ENCODE results near the gene KIF26B.

KIF26B gene

GRCh38 chr1:245575710-245576109 lies 420.9 kb downstream of the KIF26B start:
- Histone ChIP-seq H3K56ac (ENCODE audit: low read length) (no peak overlapping the region), H2AK5ac (ENCODE audit: low read length) (no peak overlapping the region), H3K4me2 (ENCODE audit: low read length) (no peak overlapping the region), H3K4ac (ENCODE audit: low read depth, low read length) (no peak overlapping the region), H4K5ac (ENCODE audit: low read length) (no peak overlapping the region), H3K4me3 (ENCODE audit: low read length) (no peak overlapping the region), H3K9ac (ENCODE audit: low read length) (no peak overlapping the region), H3K18ac (ENCODE audit: low read length) (no peak overlapping the region), H3K27me3 (ENCODE audit: insufficient read depth, low read length, poor library complexity) (no peaks in the 10 kb centered on the region), H3K4me1 (ENCODE audit: control insufficient read depth, low read depth, low read length) (no peaks in the 10 kb centered on the region), H2BK5ac (ENCODE audit: low read length) (no peak overlapping the region), H3K27ac (ENCODE audit: low read depth, low read length) (no peak overlapping the region), H3K23ac (ENCODE audit: low read length) (no peak overlapping the region), H3K36me3 (ENCODE audit: control insufficient read depth, insufficient read depth, low read length) (no peaks in the 10 kb centered on the region), H4K8ac (ENCODE audit: low read depth, low read length) (no peak overlapping the region), H3K79me2 (ENCODE audit: control insufficient read depth, insufficient read depth, low read length) (no peaks in the 10 kb centered on the region), H3K79me1 (ENCODE audit: low read length) (no peaks in the 10 kb centered on the region), H2BK15ac (replicated peaks; ENCODE audit: low read depth) (no peak overlapping the region), H2BK120ac (ENCODE audit: low read depth, low read length) (no peak overlapping the region)
- peak; percentile 60 for DNase-seq
- WGBS (ENCODE audit: extremely low coverage, insufficient coverage, low lambda C conversion rate): no CpG with 5 or more reads among the region's 2 CpGs

DNA sequence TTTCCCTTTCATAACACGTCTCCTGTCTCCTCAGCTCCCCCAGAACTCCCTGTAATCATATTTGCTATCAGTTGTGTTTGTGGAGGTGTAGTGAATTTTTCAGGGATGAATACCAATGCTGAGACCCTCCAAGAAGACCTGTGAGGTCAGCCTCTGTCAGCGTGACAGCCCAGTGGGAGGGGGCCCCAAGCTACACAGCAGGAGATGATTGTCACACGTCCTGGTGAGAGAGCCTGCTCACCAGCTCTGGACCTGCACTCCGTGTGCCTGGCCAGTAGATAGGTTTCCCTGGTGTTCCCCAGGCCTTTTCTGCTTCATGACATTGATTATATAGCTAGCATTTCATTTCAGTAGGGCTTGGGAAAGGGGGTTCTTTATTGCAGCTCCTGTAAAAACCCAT lies 421.5 kb downstream of the KIF26B start:
- no peak overlapping the region for H3K4me2 ChIP-seq (ENCODE audit: low read length)
- WGBS (ENCODE audit: extremely low coverage, insufficient coverage, low lambda C conversion rate): no CpG with 5 or more reads among the region's 4 CpGs
- no peak overlapping the region for H3K18ac ChIP-seq (ENCODE audit: low read length)
- H3K9ac ChIP-seq (ENCODE audit: low read length): no peak overlapping the region
- no peaks in the 10 kb centered on the region for H3K27me3 ChIP-seq (ENCODE audit: insufficient read depth, low read length, poor library complexity)
- H2BK120ac ChIP-seq (ENCODE audit: low read depth, low read length): no peak overlapping the region
- no peaks in the 10 kb centered on the region for H3K36me3 ChIP-seq (ENCODE audit: control insufficient read depth, insufficient read depth, low read length)
- no peaks in the 10 kb centered on the region for H3K79me2 ChIP-seq (ENCODE audit: control insufficient read depth, insufficient read depth, low read length)
- H3K4ac ChIP-seq (ENCODE audit: low read depth, low read length): no peak overlapping the region
- H4K5ac ChIP-seq (ENCODE audit: low read length): no peak overlapping the region
- no peak overlapping the region for H3K23ac ChIP-seq (ENCODE audit: low read length)
- no peak overlapping the region for H2BK15ac ChIP-seq (replicated peaks; ENCODE audit: low read depth)
- no peak overlapping the region for H3K4me3 ChIP-seq (ENCODE audit: low read length)
- no peaks in the 10 kb centered on the region for H3K4me1 ChIP-seq (ENCODE audit: control insufficient read depth, low read depth, low read length)
- H2BK5ac ChIP-seq (ENCODE audit: low read length): no peak overlapping the region
- H4K8ac ChIP-seq (ENCODE audit: low read depth, low read length): no peak overlapping the region
- H3K79me1 ChIP-seq (ENCODE audit: low read length): no peaks in the 10 kb centered on the region
- no peak overlapping the region for H2AK5ac ChIP-seq (ENCODE audit: low read length)
- no peak overlapping the region for H3K56ac ChIP-seq (ENCODE audit: low read length)
- peak; percentile 57 for DNase-seq
- no peak overlapping the region for H3K27ac ChIP-seq (ENCODE audit: low read depth, low read length)

DNA sequence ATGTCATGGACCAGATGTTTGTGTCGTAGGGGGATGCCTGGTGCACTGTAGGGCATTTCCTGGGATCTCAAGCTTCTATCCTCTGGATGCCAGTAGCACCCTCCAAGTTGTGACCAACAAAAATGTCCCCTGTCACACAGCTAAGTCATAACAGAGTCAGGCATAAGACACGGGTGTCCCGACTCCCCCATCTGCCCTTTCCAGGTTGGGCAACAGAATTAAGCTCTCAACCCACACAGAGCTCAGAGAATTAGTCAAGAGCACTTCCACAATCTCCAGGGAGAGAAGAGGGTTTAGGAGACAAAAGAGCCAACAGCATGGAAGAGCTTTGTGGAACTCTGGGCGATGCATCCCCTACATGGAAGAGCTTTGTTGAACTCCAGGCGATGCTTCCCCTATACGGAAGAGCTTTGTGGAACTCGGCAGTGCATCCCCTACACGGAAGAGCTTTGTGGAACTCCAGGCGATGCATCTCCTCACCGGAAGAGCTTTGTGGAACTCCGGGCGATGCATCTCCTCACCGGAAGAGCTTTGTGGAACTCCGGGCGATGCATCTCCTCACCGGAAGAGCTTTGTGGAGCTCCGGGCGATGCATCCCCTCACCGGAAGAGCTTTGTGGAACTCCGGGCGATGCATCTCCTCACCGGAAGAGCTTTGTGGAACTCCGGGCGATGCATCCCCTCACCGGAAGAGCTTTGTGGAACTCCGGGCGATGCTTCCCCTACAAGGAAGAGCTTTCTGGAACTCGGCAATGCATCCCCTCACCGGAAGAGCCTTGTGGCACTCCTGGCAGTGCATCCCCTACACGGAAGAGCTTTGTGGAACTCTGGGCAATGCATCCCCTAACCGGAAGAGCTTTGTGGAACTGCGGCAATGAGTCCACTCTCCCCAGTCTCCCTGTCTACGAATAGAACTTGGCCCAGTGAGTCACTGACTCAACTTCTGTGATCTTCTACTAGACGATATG lies 422.7 kb downstream of the KIF26B start:
- H2BK120ac ChIP-seq (ENCODE audit: low read depth, low read length): no peak overlapping the region
- H3K23ac ChIP-seq (ENCODE audit: low read length): no peak overlapping the region
- H3K56ac ChIP-seq (ENCODE audit: low read length): no peak overlapping the region
- no peaks in the 10 kb centered on the region for H3K36me3 ChIP-seq (ENCODE audit: control insufficient read depth, insufficient read depth, low read length)
- H4K8ac ChIP-seq (ENCODE audit: low read depth, low read length): no peak overlapping the region
- H3K27ac ChIP-seq (ENCODE audit: low read depth, low read length): no peak overlapping the region
- H3K79me1 ChIP-seq (ENCODE audit: low read length): no peaks in the 10 kb centered on the region
- H3K27me3 ChIP-seq (ENCODE audit: insufficient read depth, low read length, poor library complexity): no peaks in the 10 kb centered on the region
- H3K79me2 ChIP-seq (ENCODE audit: control insufficient read depth, insufficient read depth, low read length): no peaks in the 10 kb centered on the region
- H3K4ac ChIP-seq (ENCODE audit: low read depth, low read length): no peak overlapping the region
- DNase-seq: no peak
- H3K4me3 ChIP-seq (ENCODE audit: low read length): no peak overlapping the region
- H3K9ac ChIP-seq (ENCODE audit: low read length): no peak overlapping the region
- H2BK5ac ChIP-seq (ENCODE audit: low read length): no peak overlapping the region
- H3K4me2 ChIP-seq (ENCODE audit: low read length): no peak overlapping the region
- WGBS (ENCODE audit: extremely low coverage, insufficient coverage, low lambda C conversion rate): no CpG with 5 or more reads among the region's 34 CpGs
- no peak overlapping the region for H2BK15ac ChIP-seq (replicated peaks; ENCODE audit: low read depth)
- H3K4me1 ChIP-seq (ENCODE audit: control insufficient read depth, low read depth, low read length): no peaks in the 10 kb centered on the region
- no peak overlapping the region for H4K5ac ChIP-seq (ENCODE audit: low read length)
- no peak overlapping the region for H3K18ac ChIP-seq (ENCODE audit: low read length)
- H2AK5ac ChIP-seq (ENCODE audit: low read length): no peak overlapping the region

- Histone ChIP-seq H2AK5ac (ENCODE audit: low read length) (no peak overlapping the region), H3K18ac (ENCODE audit: low read length) (no peak overlapping the region), H4K5ac (ENCODE audit: low read length) (no peak overlapping the region), H3K4me2 (ENCODE audit: low read length) (no peak overlapping the region), H3K4me3 (ENCODE audit: low read length) (no peak overlapping the region), H4K8ac (ENCODE audit: low read depth, low read length) (no peak overlapping the region), H3K27me3 (ENCODE audit: insufficient read depth, low read length, poor library complexity) (no peaks in the 10 kb centered on the region), H3K79me1 (ENCODE audit: low read length) (no peaks in the 10 kb centered on the region), H3K4me1 (ENCODE audit: control insufficient read depth, low read depth, low read length) (no peaks in the 10 kb centered on the region), H3K4ac (ENCODE audit: low read depth, low read length) (no peak overlapping the region), H2BK120ac (ENCODE audit: low read depth, low read length) (no peak overlapping the region), H3K56ac (ENCODE audit: low read length) (no peak overlapping the region), H3K36me3 (ENCODE audit: control insufficient read depth, insufficient read depth, low read length) (no peaks in the 10 kb centered on the region), H2BK15ac (replicated peaks; ENCODE audit: low read depth) (no peak overlapping the region), H3K79me2 (ENCODE audit: control insufficient read depth, insufficient read depth, low read length) (no peaks in the 10 kb centered on the region), H3K9ac (ENCODE audit: low read length) (no peak overlapping the region), H2BK5ac (ENCODE audit: low read length) (no peak overlapping the region), H3K23ac (ENCODE audit: low read length) (no peak overlapping the region), H3K27ac (ENCODE audit: low read depth, low read length) (no peak overlapping the region)
- DNase-seq: no peak
- no CpG with 5 or more reads among the region's 3 CpGs for WGBS (ENCODE audit: extremely low coverage, insufficient coverage, low lambda C conversion rate)
Measured at GRCh38 chr1:245578308-245578707, 423.5 kb downstream of the KIF26B start.

DNA sequence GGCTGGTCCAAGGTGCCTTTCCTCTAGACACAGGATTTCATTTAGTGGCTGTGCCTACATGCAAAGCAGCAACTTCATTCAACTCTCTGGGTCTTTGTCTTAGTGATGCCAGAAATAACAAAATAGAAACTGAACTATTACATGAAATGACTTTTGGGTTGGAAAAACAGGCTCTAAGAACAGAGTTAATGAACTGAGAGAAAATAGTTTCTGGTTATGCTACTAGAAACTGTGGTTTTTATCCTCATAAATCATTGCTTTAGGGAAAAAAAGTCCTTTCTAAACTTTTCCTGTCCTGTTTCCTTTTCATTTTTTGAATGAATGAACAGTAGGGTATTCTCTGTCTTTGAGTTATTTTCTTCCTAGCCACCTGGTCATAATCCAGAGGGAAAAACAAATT lies 424.0 kb downstream of the KIF26B start:
- Histone ChIP-seq H3K9ac (ENCODE audit: low read length) (no peak overlapping the region), H3K23ac (ENCODE audit: low read length) (no peak overlapping the region), H3K18ac (ENCODE audit: low read length) (no peak overlapping the region), H3K4ac (ENCODE audit: low read depth, low read length) (no peak overlapping the region), H3K4me1 (ENCODE audit: control insufficient read depth, low read depth, low read length) (no peaks in the 10 kb centered on the region), H3K4me3 (ENCODE audit: low read length) (no peak overlapping the region), H3K27me3 (ENCODE audit: insufficient read depth, low read length, poor library complexity) (no peaks in the 10 kb centered on the region), H2BK5ac (ENCODE audit: low read length) (no peak overlapping the region), H3K79me2 (ENCODE audit: control insufficient read depth, insufficient read depth, low read length) (no peaks in the 10 kb centered on the region), H4K5ac (ENCODE audit: low read length) (no peak overlapping the region), H3K36me3 (ENCODE audit: control insufficient read depth, insufficient read depth, low read length) (no peaks in the 10 kb centered on the region), H2BK15ac (replicated peaks; ENCODE audit: low read depth) (no peak overlapping the region), H2AK5ac (ENCODE audit: low read length) (no peak overlapping the region), H4K8ac (ENCODE audit: low read depth, low read length) (no peak overlapping the region), H3K4me2 (ENCODE audit: low read length) (no peak overlapping the region), H3K79me1 (ENCODE audit: low read length) (no peaks in the 10 kb centered on the region), H3K56ac (ENCODE audit: low read length) (no peak overlapping the region), H2BK120ac (ENCODE audit: low read depth, low read length) (no peak overlapping the region), H3K27ac (ENCODE audit: low read depth, low read length) (no peak overlapping the region)
- DNase-seq: no peak

DNA sequence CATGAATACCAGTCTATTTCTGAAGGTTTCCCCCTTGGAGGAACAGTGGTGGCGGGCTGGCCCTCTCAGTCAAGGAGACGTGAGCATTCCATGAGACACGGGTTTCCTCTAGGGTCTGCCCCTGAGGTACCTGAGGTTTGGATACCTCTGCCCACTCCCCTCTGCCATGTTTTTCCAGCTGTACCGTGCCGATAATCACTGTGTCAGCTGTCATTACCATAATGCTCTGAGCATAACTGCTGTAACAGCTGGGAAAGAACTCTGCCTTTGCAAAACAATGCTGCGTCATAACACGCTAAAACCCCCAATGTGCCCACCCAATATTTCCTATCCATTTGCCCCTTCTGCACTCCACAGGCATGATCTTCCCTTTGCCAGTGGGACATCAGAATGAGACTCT lies 425.1 kb downstream of the KIF26B start:
- no peak overlapping the region for H3K4ac ChIP-seq (ENCODE audit: low read depth, low read length)
- H2BK120ac ChIP-seq (ENCODE audit: low read depth, low read length): no peak overlapping the region
- H3K23ac ChIP-seq (ENCODE audit: low read length): no peak overlapping the region
- H2BK5ac ChIP-seq (ENCODE audit: low read length): no peak overlapping the region
- no peak overlapping the region for H2AK5ac ChIP-seq (ENCODE audit: low read length)
- no peak overlapping the region for H3K4me3 ChIP-seq (ENCODE audit: low read length)
- no peak overlapping the region for H4K5ac ChIP-seq (ENCODE audit: low read length)
- no peak overlapping the region for H3K9ac ChIP-seq (ENCODE audit: low read length)
- no peaks in the 10 kb centered on the region for H3K27me3 ChIP-seq (ENCODE audit: insufficient read depth, low read length, poor library complexity)
- H3K36me3 ChIP-seq (ENCODE audit: control insufficient read depth, insufficient read depth, low read length): no peaks in the 10 kb centered on the region
- WGBS (ENCODE audit: extremely low coverage, insufficient coverage, low lambda C conversion rate): no CpG with 5 or more reads among the region's 7 CpGs
- H3K4me1 ChIP-seq (ENCODE audit: control insufficient read depth, low read depth, low read length): no peaks in the 10 kb centered on the region
- no peaks in the 10 kb centered on the region for H3K79me1 ChIP-seq (ENCODE audit: low read length)
- H3K56ac ChIP-seq (ENCODE audit: low read length): no peak overlapping the region
- H3K79me2 ChIP-seq (ENCODE audit: control insufficient read depth, insufficient read depth, low read length): no peaks in the 10 kb centered on the region
- no peak overlapping the region for H3K27ac ChIP-seq (ENCODE audit: low read depth, low read length)
- H3K18ac ChIP-seq (ENCODE audit: low read length): no peak overlapping the region
- H3K4me2 ChIP-seq (ENCODE audit: low read length): no peak overlapping the region
- no peak overlapping the region for H4K8ac ChIP-seq (ENCODE audit: low read depth, low read length)
- DNase-seq: no peak
- H2BK15ac ChIP-seq (replicated peaks; ENCODE audit: low read depth): no peak overlapping the region

Data from mesendoderm (in vitro differentiated cells).